Epithelial cell of esophagus (primary cell): ENCODE results near the gene FSTL1.
"Not testable (repeated sequence)": the region's sequence is repeated elsewhere in the genome, so short reads cannot be mapped to it uniquely, and the experiment has no call there.

Source experiments
- DNase-seq: peaks from one replicate; pipeline ENCODE4 v3.0.0; 2010; ENCODE audit warnings: low read depth
- H3K4me3 ChIP-seq: 2 replicates; pipeline ENCODE4 v1.5.1; 2011; ENCODE audit warnings: mild to moderate bottlenecking, low read length, control low read depth
- CTCF ChIP-seq: IDR thresholded peaks from 2 replicates; pipeline ENCODE4 v1.5.1; 2011; ENCODE audit warnings: low read depth, mild to moderate bottlenecking, low read length, control low read depth, inconsistent platforms; ENCODE audit not compliant: insufficient read depth; ENCODE audit errors: missing control alignments

FSTL1 gene

DNA sequence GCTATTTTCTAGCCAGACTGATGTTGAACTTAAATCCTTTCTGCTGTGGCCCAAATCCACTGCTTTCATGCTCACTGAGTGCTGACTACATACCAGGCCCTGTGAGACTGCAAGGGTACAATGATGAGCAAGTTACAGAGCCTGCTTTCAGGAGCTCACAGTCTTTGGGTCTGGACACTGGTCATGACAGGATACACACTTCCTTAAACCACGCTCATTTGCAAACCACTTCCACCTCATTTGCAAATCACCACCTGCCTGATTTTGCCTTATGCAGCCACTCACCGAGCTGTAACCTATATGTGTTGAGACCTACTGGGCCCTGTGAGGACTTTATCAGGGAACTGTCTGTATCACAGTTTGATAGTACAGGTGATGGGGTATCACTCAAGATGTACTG lies 51.4 kb downstream of the FSTL1 start:
- no peak for DNase-seq
- no peak for TF ChIP-seq CTCF
- H3K4me3 ChIP-seq: no peak overlapping the region

DNA sequence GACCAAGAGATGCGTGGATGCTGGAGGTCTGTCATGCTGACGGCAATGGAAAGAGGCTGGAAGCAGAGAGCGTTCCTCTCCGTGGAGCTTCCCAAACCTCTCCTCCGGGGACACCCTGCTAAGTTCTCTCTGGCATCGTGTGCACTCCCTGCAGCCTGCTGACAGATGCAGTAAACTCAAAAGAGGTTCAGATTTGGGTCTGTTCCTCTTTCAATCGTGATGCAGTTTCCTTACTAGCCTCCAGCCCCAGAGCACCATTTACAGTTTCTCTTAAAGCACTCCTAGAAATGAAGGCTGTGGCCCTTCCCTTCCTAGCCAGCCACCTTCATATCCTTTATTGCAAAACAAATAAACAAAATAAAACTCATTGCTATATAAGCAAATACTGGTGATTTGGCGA lies 54.3 kb downstream of the FSTL1 start:
- no peak for DNase-seq
- TF ChIP-seq CTCF: no peak
- H3K4me3 ChIP-seq: no peak overlapping the region

- no peak for TF ChIP-seq CTCF
- H3K4me3 ChIP-seq: no peak overlapping the region
- no peak for DNase-seq
Measured at GRCh38 chr3:120394347-120394746, 56.4 kb downstream of the FSTL1 start.

- H3K4me3 ChIP-seq: no peak overlapping the region
- no peak for TF ChIP-seq CTCF
- peak; percentile 18 for DNase-seq
Measured at GRCh38 chr3:120393761-120394160, 57.0 kb downstream of the FSTL1 start.

- TF ChIP-seq CTCF: no peak
- no peak for DNase-seq
Measured at GRCh38 chr3:120393243-120393642, 57.5 kb downstream of the FSTL1 start.

DNA sequence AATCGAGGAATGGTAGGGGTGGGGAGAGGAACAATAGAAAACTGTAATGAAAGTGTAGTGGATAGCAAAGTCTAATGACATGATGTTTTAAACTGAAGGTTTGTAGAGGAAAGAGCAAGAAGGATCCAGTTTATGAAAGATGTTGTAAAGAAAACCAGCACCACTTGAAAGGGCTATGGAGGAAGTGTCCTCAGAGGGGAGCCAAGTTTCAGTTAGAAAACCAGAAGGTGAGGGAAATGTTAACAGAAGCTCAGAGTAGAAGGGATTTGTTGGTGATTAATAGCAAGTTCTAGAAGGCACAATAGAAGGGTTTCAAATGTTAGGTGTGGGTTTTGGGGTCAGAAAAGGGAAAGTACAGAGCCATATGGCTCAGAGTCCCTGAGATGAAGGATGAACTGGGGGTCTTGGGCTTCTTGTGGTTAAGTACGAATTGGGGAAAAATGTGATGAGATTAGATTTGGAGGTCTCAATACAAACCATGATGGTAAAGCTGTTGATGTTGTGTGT lies 67.8 kb downstream of the FSTL1 start:
- no peak overlapping the region for H3K4me3 ChIP-seq
- no peak for DNase-seq
- no peak for TF ChIP-seq CTCF

More at GRCh38 chr3:120393243-120393642, 57.5 kb downstream of the FSTL1 start:
- no peak overlapping the region for H3K4me3 ChIP-seq

- no peak for TF ChIP-seq CTCF
- no peak overlapping the region for H3K4me3 ChIP-seq
Measured at GRCh38 chr3:120381503-120381902, 69.3 kb downstream of the FSTL1 start.

GRCh38 chr3:120377948-120378347 lies 72.8 kb downstream of the FSTL1 start:
- not testable (repeated sequence) for H3K4me3 ChIP-seq, DNase-seq

More at GRCh38 chr3:120381503-120381902, 69.3 kb downstream of the FSTL1 start:
- no peak for DNase-seq
